A549 (cell line): ENCODE results near the gene PEX10. TPM values are rescaled to one million over a fixed set of nuclear protein-coding genes. Genes with fewer than 3 reads are reported as not detected.

Experiments
- ATAC-seq, 2 experiments: fragments of 200-7000 bp in 1 of 2; fragments of >200 bp in 1 of 2; cut with Nextera tagmentation in 1 of 2; cut with Tn5 transposase in 1 of 2; 3 replicates each; pipeline versions ENCODE4 v1.8.0 to v1.9.1; 2018 to 2020; ENCODE audit warnings: mild to moderate bottlenecking in 1 of 2, moderate library complexity in 1 of 2
- CTCF ChIA-PET: fragments of 300-600 bp; sonication (Branson Sonifier 250); formaldehyde crosslinking; extraction: SDS; loops from one replicate; lab custom pipeline; 2021; ENCODE audit warnings: antibody characterized with exemption, inconsistent platforms; lab: Yijun Ruan, JAX
- POLR2A ChIA-PET: fragments of 350-600 bp; formaldehyde crosslinking; extraction: SDS; loops from one replicate; lab custom pipeline; 2021; ENCODE audit warnings: antibody characterized with exemption, inconsistent platforms; lab: Yijun Ruan, JAX
- DNase-seq, 2 experiments: peaks; one replicate each; pipeline versions ENCODE4 v3.0.0 to v3.0.0-alpha.2; 2011 to 2016; ENCODE audit warnings: low read depth in 1 of 2, low spot score in 1 of 2
- FAIRE-seq: peaks from 2 replicates; lab custom pipeline; 2011; peaks lifted over from hg19 to GRCh38; lab: Jason Lieb, UNC
- H3K27ac ChIP-seq, 2 experiments: fragments of >200 bp; sonication (Bioruptor Twin); formaldehyde crosslinking; 3 replicates each; pipeline ENCODE4 v1.5.1; 2016 to 2017
- H3K4me1 ChIP-seq: fragments of >200 bp; sonication (Bioruptor Twin); formaldehyde crosslinking; 3 replicates; pipeline ENCODE4 v1.6.1; 2016
- H3K4me2 ChIP-seq: fragments of >200 bp; sonication (Bioruptor Twin); formaldehyde crosslinking; 3 replicates; pipeline ENCODE4 v1.6.1; 2016
- H3K4me3 ChIP-seq: fragments of >200 bp; sonication (Bioruptor Twin); formaldehyde crosslinking; 3 replicates; pipeline ENCODE4 v1.5.1; 2016
- H3K9me3 ChIP-seq: fragments of >200 bp; sonication (Bioruptor Twin); formaldehyde crosslinking; 3 replicates; pipeline ENCODE4 v1.6.1; 2016
- BCL3 ChIP-seq: fragments of >200 bp; sonication (Bioruptor Twin); formaldehyde crosslinking; IDR thresholded peaks from 3 replicates; pipeline ENCODE4 v1.6.1; 2016
- BHLHE40 ChIP-seq: IDR thresholded peaks from 2 replicates; pipeline ENCODE4 v1.6.1; 2012; ENCODE audit warnings: low read depth, low read length, inconsistent platforms
- CTCF ChIP-seq: fragments of >200 bp; sonication (Bioruptor Twin); formaldehyde crosslinking; IDR thresholded peaks from 3 replicates; pipeline ENCODE4 v1.5.1; 2016
- ELK1 ChIP-seq: fragments of 150-350 bp; IDR thresholded peaks from 2 replicates; pipeline ENCODE4 v1.6.1; 2014; ENCODE audit warnings: low read depth, mild to moderate bottlenecking, low read length
- EP300 ChIP-seq, 2 experiments: fragments of >200 bp; sonication (Bioruptor Twin); formaldehyde crosslinking; IDR thresholded peaks; 2 replicates in 1 of 2; 3 replicates in 1 of 2; pipeline ENCODE4 v1.6.1; 2016 to 2017
- FOXS1 ChIP-seq: fragments of 250-450 bp; sonication (Bioruptor Pico); IDR thresholded peaks from 2 replicates; pipeline ENCODE4 v1.5.0; 2020; ENCODE audit warnings: mild to moderate bottlenecking, moderate library complexity
- GATA3 ChIP-seq: IDR thresholded peaks from 2 replicates; pipeline ENCODE4 v1.6.1; 2012; ENCODE audit warnings: borderline replicate concordance
- HDAC2 ChIP-seq: fragments of 200-600 bp; sonication (generic); IDR thresholded peaks from 2 replicates; pipeline ENCODE4 v1.6.1; 2016
- HOXA7 ChIP-seq: fragments of 250-450 bp; sonication (Bioruptor Pico); IDR thresholded peaks from 2 replicates; pipeline ENCODE4 v1.5.0; 2020; ENCODE audit warnings: mild to moderate bottlenecking, moderate library complexity
- HOXB13 ChIP-seq: fragments of 250-450 bp; sonication (Bioruptor Pico); IDR thresholded peaks from 2 replicates; pipeline ENCODE4 v1.5.0; 2020; ENCODE audit warnings: low read depth, mild to moderate bottlenecking, moderate library complexity
- HOXB5 ChIP-seq: fragments of 250-450 bp; sonication (Bioruptor Pico); IDR thresholded peaks from 2 replicates; pipeline ENCODE4 v1.5.0; 2020; ENCODE audit warnings: mild to moderate bottlenecking, moderate library complexity
- JUN ChIP-seq, 2 experiments: fragments of >200 bp; sonication (Bioruptor Twin); formaldehyde crosslinking; IDR thresholded peaks; 2 replicates in 1 of 2; 3 replicates in 1 of 2; pipeline ENCODE4 v1.6.1; 2016 to 2017
- KDM1A ChIP-seq: fragments of 200-600 bp; sonication (generic); IDR thresholded peaks from 2 replicates; pipeline ENCODE4 v1.6.1; 2016; ENCODE audit warnings: low read depth, mild to moderate bottlenecking
- MAFK ChIP-seq: fragments of 450-650 bp; IDR thresholded peaks from 2 replicates; pipeline ENCODE4 v1.6.1; 2014; ENCODE audit not compliant: partially characterized antibody
- NFE2L2 ChIP-seq: fragments of 150-350 bp; conservative IDR thresholded peaks from 2 replicates; pipeline ENCODE4 v1.6.1; 2014; ENCODE audit warnings: low read length
- PHF8 ChIP-seq: fragments of 200-600 bp; sonication (generic); IDR thresholded peaks from 2 replicates; pipeline ENCODE4 v1.6.1; 2016; ENCODE audit warnings: low read depth, mild to moderate bottlenecking, antibody characterized with exemption, moderate library complexity, borderline replicate concordance
- POLR2AphosphoS2 ChIP-seq: conservative IDR thresholded peaks from 2 replicates; pipeline ENCODE4 v1.6.1; 2012; ENCODE audit warnings: low read length, improper control_type of control experiment, inconsistent platforms
- RARB ChIP-seq: fragments of 250-450 bp; sonication (Bioruptor Pico); IDR thresholded peaks from 2 replicates; pipeline ENCODE4 v1.8.0; 2021; ENCODE audit warnings: mild to moderate bottlenecking, moderate library complexity
- REST ChIP-seq: fragments of 200-600 bp; sonication (generic); IDR thresholded peaks from 2 replicates; pipeline ENCODE4 v1.6.1; 2016; ENCODE audit warnings: antibody characterized with exemption, mild to moderate bottlenecking, moderate library complexity
- RNF2 ChIP-seq: fragments of 200-600 bp; sonication (generic); IDR thresholded peaks from 2 replicates; pipeline ENCODE4 v1.6.1; 2016; ENCODE audit warnings: low read depth, mild to moderate bottlenecking, antibody characterized with exemption, moderate library complexity, borderline replicate concordance
- SREBF2 ChIP-seq: fragments of 450-650 bp; IDR thresholded peaks from 2 replicates; pipeline ENCODE4 v1.6.1; 2014; ENCODE audit warnings: mild to moderate bottlenecking, moderate library complexity
- TFCP2L1 ChIP-seq: fragments of 250-450 bp; sonication (Bioruptor Pico); IDR thresholded peaks from 2 replicates; pipeline ENCODE4 v1.5.0; 2021; ENCODE audit warnings: mild to moderate bottlenecking
- USF2 ChIP-seq: fragments of 450-650 bp; IDR thresholded peaks from 2 replicates; pipeline ENCODE4 v1.6.1; 2014; ENCODE audit warnings: antibody characterized with exemption
- WGBS: methylation state at CpG from one replicate; pipeline ENCODE4 v1.1.6; 2017; ENCODE audit errors: missing lambda C conversion rate; 5-methylcytosine and 5-hydroxymethylcytosine counted together
- polyA plus RNA-seq, 4 experiments: library from polyadenylated mRNA; depleted of rRNA in 3 of 4; stranded (reverse); fragments of >200 nt; fragmentation: RNase III in 1 of 4; extraction: RNeasy Plus Mini Kit Qiagen cat#74134 plus additional on column Dnase treatment in 1 of 4; gene quantifications; 2 replicates in 3 of 4; 3 replicates in 1 of 4; pipeline ENCODE4 v1.2.3, GENCODE V29; 2011 to 2017

Gene PEX10
- polyA plus RNA-seq, 2 of the 4 experiments (the other 2 are of a cell fraction), result 12.3 to 20.2 TPM

- DNase-seq, result no peak
- TF ChIP-seq BHLHE40, result no peak
- TF ChIP-seq NFE2L2, result no peak
- no peak for TF ChIP-seq ELK1
- TF ChIP-seq REST, result no peak
- no peak for TF ChIP-seq RARB (CRISPR knock-in tag)
- TF ChIP-seq KDM1A, result no peak
- TF ChIP-seq HOXA7, result no peak
- TF ChIP-seq EP300 (IDR thresholded peaks at IDR 0.05), result no peak
- no peak for TF ChIP-seq HOXB13 (CRISPR knock-in tag)
- TF ChIP-seq FOXS1, result no peak
- TF ChIP-seq HDAC2, result no peak
- TF ChIP-seq MAFK, result no peak
- TF ChIP-seq TFCP2L1 (CRISPR knock-in tag), result no peak
- no peak for TF ChIP-seq HOXB5 (CRISPR knock-in tag)
- TF ChIP-seq USF2, result no peak
- TF ChIP-seq CTCF, result no peak
- TF ChIP-seq GATA3, result no peak
- TF ChIP-seq SREBF2, result no peak
- no peak for TF ChIP-seq PHF8
- Histone ChIP-seq H3K9me3 (no peaks in the 10 kb centered on the region), H3K27ac (no peak overlapping the region), H3K4me1 (peaks cover 35% of the 10 kb centered on the region), H3K4me2 (no peak overlapping the region), H3K4me3 (no peak overlapping the region)
- ChIA-PET POLR2A (no interaction called here), CTCF (interaction anchor here (0.6 to 1.7 kb wide), 6 partner anchors 12 to 92 kb away, joined by 3 to 7 read pairs (median 3); no protein-coding TSS in a partner anchor)
- 74% methylated on average over 17 of the region's 21 CpGs for WGBS
- no peak for ATAC-seq
- FAIRE-seq, result no peak
Observed at GRCh38 chr1:2455757-2456156, 43.4 kb upstream of the PEX10 start.

GRCh38 chr1:2454227-2454626 lies 41.9 kb upstream of the PEX10 start:
- no peak for ATAC-seq
- no peak for DNase-seq
- no peak for FAIRE-seq
- H3K4me3 ChIP-seq, result no peak overlapping the region
- ChIA-PET CTCF (no interaction called here), POLR2A (no interaction called here)
- TF ChIP-seq KDM1A (no peak), NFE2L2 (no peak), RNF2 (no peak), BCL3 (no peak), POLR2AphosphoS2 (no peak), JUN (IDR thresholded peaks at IDR 0.05) (no peak)
- no CpG with 5 or more reads among the region's 10 CpGs for WGBS
- H3K9me3 ChIP-seq, result no peaks in the 10 kb centered on the region
- H3K27ac ChIP-seq, result peak overlapping the region; percentile 90 to 91; a peak in 5 of 6 replicates
- peaks cover 49% of the 10 kb centered on the region for H3K4me1 ChIP-seq
- H3K4me2 ChIP-seq, result peak overlapping the region; percentile 79; the same call in 1 of the 3 replicates
